Activated T-helper 1 cell treated with anti-CD3 and anti-CD28 coated beads, Interleukin-2, amount 50 U/mL, for 16 hours (primary cell): Measurements from ENCODE around the gene LRRC59.
A peak's percentile ranks its signal among the peaks of the same experiment; 100 is the strongest.
"Not testable (repeated sequence)": the region's sequence is repeated elsewhere in the genome, so short reads cannot be mapped to it uniquely, and the experiment has no call there.

Source experiments
- DNase-seq, 2 donors: peaks; one replicate each; pipeline ENCODE4 v3.0.0-alpha.2; 2020; ENCODE audit warnings: low read depth in 1 of 2, low spot score in 1 of 2

The LRRC59 gene

GRCh38 chr17:50348522-50349242, 48.6 kb downstream of the LRRC59 start:
- no peak for DNase-seq

DNA sequence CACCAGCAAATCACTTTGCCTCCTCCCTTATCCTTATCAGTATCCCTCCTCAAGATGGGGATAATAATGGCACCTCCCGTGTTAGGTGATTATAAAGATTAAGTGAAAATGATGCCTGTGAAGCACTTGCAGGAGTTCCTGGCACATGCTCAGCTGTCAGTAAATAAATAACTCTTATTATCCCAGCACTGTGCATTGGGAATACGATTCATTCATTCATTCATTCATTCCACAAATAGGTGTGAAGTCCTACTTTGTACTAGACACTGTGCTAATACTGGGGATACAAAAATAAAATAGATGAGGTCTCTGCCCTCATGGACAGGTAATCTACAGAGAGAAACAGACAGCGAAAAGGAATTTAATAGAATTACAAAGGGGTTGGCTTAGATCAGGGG, 49.4 kb downstream of the LRRC59 start:
- no peak for DNase-seq

GRCh38 chr17:50347117-50347893, 50.0 kb downstream of the LRRC59 start:
- DNase-seq = no peak

- DNase-seq = peak in 1 of 2 donors; percentile 33
Observed at GRCh38 chr17:50346313-50347116, 50.8 kb downstream of the LRRC59 start.

GRCh38 chr17:50345432-50346312, 51.7 kb downstream of the LRRC59 start, which contains the start of gene XYLT2:
XYLT2 (plus strand) TSS chr17:50346126; CDS start chr17:50346141, 15 bp downstream.
- DNase-seq = peak; percentile 76 to 91

DNA sequence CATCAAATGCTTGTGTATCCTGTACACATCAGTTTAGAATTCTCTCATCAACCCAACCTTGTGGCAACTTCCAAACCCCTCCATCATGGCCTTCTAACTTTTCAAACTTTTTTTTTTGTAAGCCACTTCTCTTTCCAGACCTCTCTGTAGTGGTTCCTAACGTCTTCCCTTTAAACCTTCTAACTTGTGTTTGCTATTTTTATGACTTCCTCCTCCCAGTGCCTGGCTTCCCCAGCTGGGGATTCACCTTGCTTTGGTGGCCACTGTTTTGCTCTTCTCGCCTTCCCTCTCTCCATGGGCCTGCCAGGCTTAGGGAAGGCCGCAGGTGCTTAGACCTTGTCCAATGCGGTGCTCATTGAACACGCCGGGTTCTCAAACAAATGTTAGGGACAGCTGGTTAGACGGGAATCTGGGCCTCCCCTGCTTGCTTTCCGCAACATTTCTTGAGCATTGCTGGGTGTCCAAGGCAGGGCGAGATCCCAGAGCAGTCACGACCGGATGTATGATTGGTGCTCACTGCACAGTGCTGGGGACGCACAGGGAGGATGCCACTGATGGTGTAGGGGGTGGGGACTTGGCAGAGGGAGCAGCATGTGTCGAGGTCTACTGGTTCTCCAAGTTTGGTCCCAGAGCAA, 52.5 kb downstream of the LRRC59 start:
- no peak for DNase-seq

- no peak for DNase-seq
Observed at GRCh38 chr17:50339381-50339780, 57.9 kb downstream of the LRRC59 start.

DNA sequence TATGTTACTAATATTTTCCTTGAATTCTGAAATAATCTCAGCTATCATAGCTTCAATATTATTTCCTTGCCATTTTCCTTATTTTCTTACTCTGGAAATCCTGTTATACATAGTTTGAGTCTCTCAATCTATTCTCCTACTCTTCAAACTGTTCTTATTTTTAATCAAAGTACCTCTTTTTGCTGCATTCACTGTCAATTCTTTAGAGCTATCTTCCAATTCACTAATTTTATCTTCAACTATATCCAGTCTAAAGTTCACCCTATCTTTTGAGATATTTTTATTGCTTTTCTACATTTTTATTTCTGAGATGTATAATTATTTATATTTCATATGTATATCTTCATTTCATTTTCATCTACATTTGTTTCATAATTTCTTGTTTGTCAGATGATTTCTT, 58.7 kb downstream of the LRRC59 start:
- no peak for DNase-seq

DNA sequence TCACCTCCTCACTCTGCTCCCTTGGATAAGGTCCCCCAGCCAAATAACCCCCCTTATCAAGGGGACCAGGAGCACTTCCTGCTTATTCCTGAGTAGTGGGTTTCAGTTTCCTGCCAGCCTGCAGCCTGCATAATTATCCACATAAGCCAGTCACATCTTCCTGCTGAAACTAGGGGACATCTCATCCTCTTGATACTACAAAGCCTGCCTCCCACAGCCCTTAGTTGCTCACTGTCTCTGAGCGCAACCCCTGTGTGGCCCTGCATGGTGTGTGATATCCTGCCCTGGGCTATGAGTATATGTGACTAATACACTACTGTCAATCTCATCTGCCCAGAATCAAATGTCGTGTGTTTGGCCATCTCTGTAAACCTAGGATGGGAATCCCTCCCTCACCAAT, 59.4 kb downstream of the LRRC59 start:
- DNase-seq = no peak

GRCh38 chr17:50333291-50334057, 63.8 kb downstream of the LRRC59 start:
- not testable (repeated sequence) for DNase-seq

GRCh38 chr17:50332196-50332595, 65.1 kb downstream of the LRRC59 start:
- no peak for DNase-seq
